ENCODE measurements around the gene CHD6. TPM values are rescaled to one million over a fixed set of nuclear protein-coding genes. Genes with fewer than 3 reads are reported as not detected.
A peak's percentile ranks its signal among the peaks of the same experiment; 100 is the strongest.

The CHD6 gene
- total RNA-seq, 2 experiments from 2014 or later = 26.9 to 45.7 TPM

DNA sequence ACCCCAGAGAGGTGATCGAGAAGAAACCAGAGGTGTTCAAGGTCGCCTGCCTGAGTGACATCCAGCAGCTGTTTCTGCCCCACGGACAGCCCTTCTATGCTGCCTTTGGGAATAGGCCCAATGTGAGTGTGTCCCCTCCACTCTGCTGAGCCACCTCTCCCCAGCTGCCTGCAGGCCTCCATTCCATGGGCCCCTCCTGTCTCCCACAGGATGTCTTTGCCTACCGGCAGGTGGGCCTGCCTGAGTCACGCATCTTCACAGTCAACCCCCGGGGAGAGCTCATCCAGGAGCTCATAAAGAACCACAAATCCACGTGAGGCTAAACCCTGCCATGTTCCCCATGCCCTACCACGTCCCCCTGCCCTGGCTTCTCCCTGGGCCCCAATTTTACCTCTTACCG, 259.9 kb downstream of the CHD6 start:
- H3K27ac ChIP-seq (ENCODE audit: low read depth, low read length, poor library complexity, severe bottlenecking) = no peak overlapping the region
- no peak overlapping the region for H3K4me3 ChIP-seq (ENCODE audit: low read depth, low read length, poor library complexity, severe bottlenecking)
- H2AFZ ChIP-seq (ENCODE audit: low read length) = no peak overlapping the region
- no peaks in the 10 kb centered on the region for H3K9me2 ChIP-seq (ENCODE audit: insufficient read depth, low read length)
- H3K79me2 ChIP-seq (ENCODE audit: insufficient read depth, low read depth, low read length) = no peaks in the 10 kb centered on the region
- intact Hi-C loops (cut with micrococcal nuclease; ENCODE audit: unreplicated experiment) = no loop called here
- H3K4me2 ChIP-seq (ENCODE audit: low read length) = no peak overlapping the region
- CTCF ChIA-PET (ENCODE audit: unreplicated experiment) = interaction anchor here (0.6 kb wide), 1 partner anchor 139 kb away, joined by 3 read pairs; no protein-coding TSS in a partner anchor
- H3K36me3 ChIP-seq (ENCODE audit: insufficient read depth, low read length) = no peaks in the 10 kb centered on the region
- BruUV-seq (replicated peaks) = no TSS peak
- DNase-seq (ENCODE audit: low spot score) = no peak
- H3K4me1 ChIP-seq (ENCODE audit: insufficient read depth, low read length, poor library complexity, severe bottlenecking) = no peaks in the 10 kb centered on the region
- no peaks in the 10 kb centered on the region for H4K20me1 ChIP-seq (ENCODE audit: insufficient read depth, low read length)
- POLR2A ChIA-PET = no interaction called here
- H3K9me3 ChIP-seq (ENCODE audit: low read length) = no peaks in the 10 kb centered on the region
- TF ChIP-seq, protein P1, sequence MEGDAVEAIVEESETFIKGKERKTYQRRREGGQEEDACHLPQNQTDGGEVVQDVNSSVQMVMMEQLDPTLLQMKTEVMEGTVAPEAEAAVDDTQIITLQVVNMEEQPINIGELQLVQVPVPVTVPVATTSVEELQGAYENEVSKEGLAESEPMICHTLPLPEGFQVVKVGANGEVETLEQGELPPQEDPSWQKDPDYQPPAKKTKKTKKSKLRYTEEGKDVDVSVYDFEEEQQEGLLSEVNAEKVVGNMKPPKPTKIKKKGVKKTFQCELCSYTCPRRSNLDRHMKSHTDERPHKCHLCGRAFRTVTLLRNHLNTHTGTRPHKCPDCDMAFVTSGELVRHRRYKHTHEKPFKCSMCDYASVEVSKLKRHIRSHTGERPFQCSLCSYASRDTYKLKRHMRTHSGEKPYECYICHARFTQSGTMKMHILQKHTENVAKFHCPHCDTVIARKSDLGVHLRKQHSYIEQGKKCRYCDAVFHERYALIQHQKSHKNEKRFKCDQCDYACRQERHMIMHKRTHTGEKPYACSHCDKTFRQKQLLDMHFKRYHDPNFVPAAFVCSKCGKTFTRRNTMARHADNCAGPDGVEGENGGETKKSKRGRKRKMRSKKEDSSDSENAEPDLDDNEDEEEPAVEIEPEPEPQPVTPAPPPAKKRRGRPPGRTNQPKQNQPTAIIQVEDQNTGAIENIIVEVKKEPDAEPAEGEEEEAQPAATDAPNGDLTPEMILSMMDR (conservative IDR thresholded peaks at IDR 0.05; ENCODE audit: low read length) = no peak
- no peak for TF ChIP-seq EZH2phosphoT487 (IDR thresholded peaks at IDR 0.05; ENCODE audit: borderline replicate concordance, low read depth, low read length)

DNA sequence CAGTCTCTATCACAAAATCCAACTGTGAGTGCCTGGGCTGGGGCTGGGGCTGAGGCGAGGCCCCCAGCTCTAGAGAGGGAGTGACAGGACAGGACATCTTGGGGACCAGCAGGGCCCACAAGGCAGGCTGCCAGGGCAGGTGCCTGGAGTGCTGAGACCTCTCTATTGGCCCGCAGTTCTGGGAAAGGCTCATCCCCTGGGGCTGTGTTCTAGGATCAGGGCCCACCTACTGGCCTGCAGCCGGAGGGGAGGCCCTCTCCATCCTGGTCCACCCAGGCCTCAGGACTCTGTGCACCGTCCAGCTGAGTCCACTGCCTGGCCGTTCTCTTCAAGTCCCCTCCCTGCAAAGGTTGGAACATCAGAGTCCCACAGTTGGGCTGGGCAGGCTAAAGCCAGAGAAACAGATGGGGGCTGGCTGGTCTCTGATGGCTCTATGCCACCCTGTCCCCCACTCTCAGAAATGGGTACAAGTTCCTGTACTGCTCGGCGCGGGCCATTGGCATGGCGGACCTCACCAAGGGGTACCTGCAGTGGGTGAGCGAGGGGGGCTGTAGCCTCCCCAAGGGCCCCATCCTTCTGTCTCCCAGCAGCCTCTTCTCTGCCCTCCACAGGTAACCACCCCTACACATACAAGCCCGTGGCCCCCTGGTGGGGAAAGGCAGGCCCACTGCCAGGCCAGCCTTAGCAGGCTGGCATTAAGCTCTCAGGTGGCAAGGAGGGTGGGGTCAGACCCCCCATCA, 260.6 kb downstream of the CHD6 start:
- ChIA-PET POLR2A (no interaction called here), CTCF (ENCODE audit: unreplicated experiment) (no interaction called here)
- Histone ChIP-seq H3K36me3 (ENCODE audit: insufficient read depth, low read length) (no peaks in the 10 kb centered on the region), H3K4me1 (ENCODE audit: insufficient read depth, low read length, poor library complexity, severe bottlenecking) (no peaks in the 10 kb centered on the region), H3K27ac (ENCODE audit: low read depth, low read length, poor library complexity, severe bottlenecking) (no peak overlapping the region), H2AFZ (ENCODE audit: low read length) (no peak overlapping the region), H3K79me2 (ENCODE audit: insufficient read depth, low read depth, low read length) (no peaks in the 10 kb centered on the region), H4K20me1 (ENCODE audit: insufficient read depth, low read length) (no peaks in the 10 kb centered on the region), H3K9me3 (ENCODE audit: low read length) (no peaks in the 10 kb centered on the region), H3K4me2 (ENCODE audit: low read length) (no peak overlapping the region), H3K9me2 (ENCODE audit: insufficient read depth, low read length) (no peaks in the 10 kb centered on the region), H3K4me3 (ENCODE audit: low read depth, low read length, poor library complexity, severe bottlenecking) (no peak overlapping the region)
- intact Hi-C loops (cut with micrococcal nuclease; ENCODE audit: unreplicated experiment) = no loop called here
- no TSS peak for BruUV-seq (replicated peaks)
- peak; percentile 19 for DNase-seq (ENCODE audit: low spot score)
- TF ChIP-seq EZH2phosphoT487 (IDR thresholded peaks at IDR 0.05; ENCODE audit: borderline replicate concordance, low read depth, low read length) = no peak
- TF ChIP-seq, protein P1 (conservative IDR thresholded peaks at IDR 0.05; ENCODE audit: low read length) = no peak; the same call in 1 of the 2 replicates

DNA sequence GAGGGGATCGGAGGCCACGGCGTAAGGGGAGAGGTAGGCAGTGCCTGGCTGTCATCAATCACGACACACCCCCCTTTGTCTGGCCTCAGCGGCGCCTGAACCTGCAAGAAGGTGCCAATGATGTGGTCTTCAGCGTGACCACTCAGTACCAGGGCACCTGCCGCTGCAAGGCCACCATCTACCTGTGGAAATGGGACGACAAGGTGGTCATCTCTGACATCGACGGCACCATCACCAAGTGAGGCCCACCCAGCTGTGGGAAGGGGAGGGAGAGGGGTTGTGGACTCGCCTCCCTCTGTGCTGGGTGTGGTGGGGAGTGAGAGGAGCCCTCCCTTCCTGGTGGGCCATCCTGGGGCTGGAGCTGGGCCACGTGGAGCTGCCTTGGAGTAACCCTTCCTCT, 261.2 kb downstream of the CHD6 start:
- intact Hi-C loops (cut with micrococcal nuclease; ENCODE audit: unreplicated experiment) = no loop called here
- no peak for TF ChIP-seq EZH2phosphoT487 (IDR thresholded peaks at IDR 0.05; ENCODE audit: borderline replicate concordance, low read depth, low read length)
- TF ChIP-seq, protein P1 (conservative IDR thresholded peaks at IDR 0.05; ENCODE audit: low read length) = no peak
- Histone ChIP-seq H3K4me3 (ENCODE audit: low read depth, low read length, poor library complexity, severe bottlenecking) (no peak overlapping the region), H3K4me2 (ENCODE audit: low read length) (no peak overlapping the region), H3K9me2 (ENCODE audit: insufficient read depth, low read length) (no peaks in the 10 kb centered on the region), H2AFZ (ENCODE audit: low read length) (no peak overlapping the region), H3K36me3 (ENCODE audit: insufficient read depth, low read length) (no peaks in the 10 kb centered on the region), H4K20me1 (ENCODE audit: insufficient read depth, low read length) (no peaks in the 10 kb centered on the region), H3K9me3 (ENCODE audit: low read length) (no peaks in the 10 kb centered on the region), H3K79me2 (ENCODE audit: insufficient read depth, low read depth, low read length) (no peaks in the 10 kb centered on the region), H3K27ac (ENCODE audit: low read depth, low read length, poor library complexity, severe bottlenecking) (no peak overlapping the region), H3K4me1 (ENCODE audit: insufficient read depth, low read length, poor library complexity, severe bottlenecking) (no peaks in the 10 kb centered on the region)
- BruUV-seq (replicated peaks) = no TSS peak
- ChIA-PET POLR2A (no interaction called here), CTCF (ENCODE audit: unreplicated experiment) (no interaction called here)
- no peak for DNase-seq (ENCODE audit: low spot score)

All from OCI-LY7 (cell line).